GM13976 (cell line): ENCODE measurements around the gene FCN1.

Experiments
- DNase-seq: peaks from one replicate; pipeline ENCODE4 v3.0.0; 2012; ENCODE audit warnings: low spot score
- in situ Hi-C: fragments of 300-500 bp; cut with MboI; formaldehyde crosslinking; loops from one replicate; pipeline ENCODE4 v1.12.0; 2022; ENCODE audit warnings: low sequenced_read_pairs, mixed read lengths, inconsistent platforms; ENCODE audit not compliant: unreplicated experiment
- TF ChIP-seq, protein P1 (sequence below): IDR thresholded peaks from 2 replicates; pipeline ENCODE4 v1.5.1; 2012; ENCODE audit warnings: borderline replicate concordance, mild to moderate bottlenecking; ENCODE audit not compliant: insufficient read depth; ENCODE audit errors: extremely low read depth, missing control alignments, control extremely low read depth

Gene FCN1

DNA sequence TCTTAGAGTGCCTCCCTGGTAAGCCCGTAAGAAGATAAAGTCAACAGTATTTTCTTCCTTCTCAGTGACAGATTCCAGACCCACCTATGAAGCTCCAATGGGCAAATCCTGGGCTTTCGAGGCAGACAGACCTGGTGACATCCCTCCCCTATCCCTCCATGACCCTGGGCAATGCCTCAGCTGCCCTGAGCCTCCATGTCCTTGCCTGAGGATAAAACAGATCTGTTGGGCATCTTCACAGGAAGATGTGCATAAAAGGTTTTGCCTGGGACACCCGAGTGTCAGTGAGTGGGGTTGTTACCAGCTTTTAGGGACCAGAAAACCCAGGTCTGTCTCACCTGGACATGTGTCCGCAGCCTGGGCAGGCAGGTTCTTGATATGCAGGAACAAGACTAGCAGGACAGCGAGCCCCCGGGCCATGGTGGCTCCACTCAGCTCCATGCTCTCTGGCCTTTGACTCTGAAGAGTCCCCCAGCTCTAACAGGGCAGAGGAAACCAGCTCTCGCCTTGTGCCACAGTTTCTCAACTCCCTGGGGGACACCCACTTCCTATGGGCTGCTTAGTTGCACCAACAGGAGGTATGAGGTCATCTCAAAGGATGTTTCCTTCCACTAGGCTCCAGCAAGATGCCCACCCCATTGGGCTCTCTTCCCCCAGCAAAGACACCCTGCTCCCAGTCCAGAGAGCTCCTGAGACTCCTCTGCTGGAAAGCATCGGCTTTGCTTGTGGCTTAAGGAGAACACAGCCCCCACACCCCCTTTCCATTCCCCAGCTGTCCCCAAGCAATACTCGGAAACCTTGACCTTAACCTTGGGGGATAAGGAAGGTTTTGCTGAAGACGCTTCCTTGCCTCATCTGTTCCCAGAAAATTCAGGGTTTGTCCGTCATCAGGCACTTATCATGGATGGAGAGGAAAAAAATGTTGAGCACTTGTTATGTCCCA, at the start of gene FCN1:
Gene FCN1 (minus strand): TSS at position 482 of the 943 bp plus-strand sequence. CDS start 41 bp downstream, at position 441.
- TF ChIP-seq, protein P1, sequence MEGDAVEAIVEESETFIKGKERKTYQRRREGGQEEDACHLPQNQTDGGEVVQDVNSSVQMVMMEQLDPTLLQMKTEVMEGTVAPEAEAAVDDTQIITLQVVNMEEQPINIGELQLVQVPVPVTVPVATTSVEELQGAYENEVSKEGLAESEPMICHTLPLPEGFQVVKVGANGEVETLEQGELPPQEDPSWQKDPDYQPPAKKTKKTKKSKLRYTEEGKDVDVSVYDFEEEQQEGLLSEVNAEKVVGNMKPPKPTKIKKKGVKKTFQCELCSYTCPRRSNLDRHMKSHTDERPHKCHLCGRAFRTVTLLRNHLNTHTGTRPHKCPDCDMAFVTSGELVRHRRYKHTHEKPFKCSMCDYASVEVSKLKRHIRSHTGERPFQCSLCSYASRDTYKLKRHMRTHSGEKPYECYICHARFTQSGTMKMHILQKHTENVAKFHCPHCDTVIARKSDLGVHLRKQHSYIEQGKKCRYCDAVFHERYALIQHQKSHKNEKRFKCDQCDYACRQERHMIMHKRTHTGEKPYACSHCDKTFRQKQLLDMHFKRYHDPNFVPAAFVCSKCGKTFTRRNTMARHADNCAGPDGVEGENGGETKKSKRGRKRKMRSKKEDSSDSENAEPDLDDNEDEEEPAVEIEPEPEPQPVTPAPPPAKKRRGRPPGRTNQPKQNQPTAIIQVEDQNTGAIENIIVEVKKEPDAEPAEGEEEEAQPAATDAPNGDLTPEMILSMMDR = no peak
- in situ Hi-C loops = no loop called here
- DNase-seq = no peak

DNA sequence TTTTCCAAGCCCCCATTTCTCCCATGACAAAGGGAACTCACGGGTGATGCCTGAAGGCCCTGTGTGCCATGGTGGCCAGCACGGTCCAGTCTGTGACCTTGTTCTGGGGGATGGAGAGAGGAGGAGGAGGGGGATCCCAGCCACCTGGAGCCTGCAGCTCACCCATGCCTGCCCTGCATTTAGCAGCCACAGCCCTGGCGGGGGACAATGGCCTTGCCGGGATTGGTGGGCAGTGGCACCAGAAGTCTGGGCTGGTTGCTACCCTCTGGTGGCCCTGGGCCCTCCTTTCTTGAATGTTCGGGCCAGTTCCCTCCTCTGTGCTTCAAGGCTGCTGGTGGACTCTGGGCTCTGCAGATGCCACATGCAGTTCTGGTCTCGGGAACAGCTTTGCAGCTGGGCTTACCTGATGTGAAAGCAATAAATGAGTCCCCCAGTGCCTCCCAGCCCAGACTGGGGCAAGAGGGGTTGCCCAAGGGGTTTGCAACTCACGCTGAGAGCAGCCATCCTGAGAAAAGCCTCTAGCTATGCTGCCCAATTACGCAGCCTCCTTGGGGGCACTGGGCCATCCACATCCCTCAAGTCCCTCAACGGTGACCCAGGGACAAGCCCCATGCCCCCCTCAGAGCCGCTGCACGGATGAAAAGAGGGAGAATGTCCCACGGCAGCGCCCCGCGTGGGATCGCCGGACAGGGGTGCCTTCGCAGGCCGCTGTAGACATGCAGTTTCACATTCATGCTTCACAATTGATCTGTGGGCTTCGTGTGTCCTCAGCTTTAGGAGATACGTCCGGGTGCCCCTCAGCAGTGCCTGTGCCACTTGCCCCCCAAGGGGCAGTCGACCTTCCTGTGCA, 49.2 kb upstream of the FCN1 start:
- TF ChIP-seq, protein P1 = no peak
- in situ Hi-C loops = no loop called here
- DNase-seq = no peak

DNA sequence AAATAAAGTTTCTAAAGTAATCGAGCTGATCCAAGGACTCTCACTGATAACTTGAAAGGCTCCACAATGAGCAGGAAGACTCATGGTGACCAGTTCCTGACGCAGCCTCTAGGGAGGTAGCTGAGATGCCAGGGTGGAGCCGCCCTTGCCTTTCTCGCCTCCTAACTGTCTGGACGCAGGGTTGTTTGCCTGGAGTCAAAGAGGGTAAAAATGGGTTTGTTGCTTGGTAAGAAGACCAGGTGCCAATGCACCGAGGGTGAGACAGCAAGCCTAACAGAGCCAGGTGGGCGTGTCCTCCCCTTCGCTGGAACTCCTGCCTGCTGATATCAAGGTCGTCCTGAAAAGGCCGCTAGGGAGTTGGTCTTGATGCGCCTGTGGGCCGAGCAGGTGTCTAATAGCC, 48.6 kb upstream of the FCN1 start:
- TF ChIP-seq, protein P1 = no peak
- no peak for DNase-seq
- in situ Hi-C loops = no loop called here

DNA sequence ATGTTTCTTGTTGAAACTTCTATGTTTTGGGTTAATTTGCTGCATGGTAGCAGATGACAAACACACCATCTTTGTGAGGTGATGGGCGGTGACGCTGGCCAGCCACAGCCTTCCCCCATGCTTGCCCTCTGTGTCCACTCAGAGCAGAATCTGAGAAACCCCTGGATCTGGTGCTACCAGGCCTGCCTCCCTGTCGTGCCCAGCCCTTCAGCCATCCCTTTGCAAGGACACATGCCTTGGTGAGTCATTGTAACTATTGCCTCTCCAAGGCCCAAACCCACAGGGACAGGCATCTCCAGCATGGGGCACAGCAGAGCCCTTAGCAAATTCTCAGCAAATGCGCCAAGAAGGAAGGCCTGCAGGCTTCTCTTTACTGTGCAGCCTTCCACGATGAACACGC, 48.1 kb upstream of the FCN1 start:
- in situ Hi-C loops = no loop called here
- TF ChIP-seq, protein P1 = no peak
- DNase-seq = no peak

DNA sequence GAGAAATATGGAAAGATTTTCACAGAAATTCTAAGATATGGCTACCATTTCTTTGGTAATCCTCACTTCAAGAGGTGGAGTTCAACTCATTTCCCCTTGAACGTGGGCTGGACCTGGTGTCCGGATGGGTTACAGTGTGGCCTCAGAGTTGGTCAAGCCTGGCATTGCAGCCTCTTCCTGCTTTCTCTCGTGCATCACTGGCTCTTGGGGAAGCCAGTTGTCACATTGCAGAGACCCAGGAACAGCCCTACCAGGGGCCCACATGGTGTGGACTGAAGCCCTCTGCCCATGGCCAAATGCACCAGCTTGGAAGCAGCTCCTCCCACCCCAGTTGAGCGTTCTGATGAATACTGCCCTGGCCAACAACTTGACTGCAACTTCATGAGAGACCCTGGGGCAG, 47.7 kb upstream of the FCN1 start:
- no peak for DNase-seq
- TF ChIP-seq, protein P1 = no peak
- in situ Hi-C loops = no loop called here

DNA sequence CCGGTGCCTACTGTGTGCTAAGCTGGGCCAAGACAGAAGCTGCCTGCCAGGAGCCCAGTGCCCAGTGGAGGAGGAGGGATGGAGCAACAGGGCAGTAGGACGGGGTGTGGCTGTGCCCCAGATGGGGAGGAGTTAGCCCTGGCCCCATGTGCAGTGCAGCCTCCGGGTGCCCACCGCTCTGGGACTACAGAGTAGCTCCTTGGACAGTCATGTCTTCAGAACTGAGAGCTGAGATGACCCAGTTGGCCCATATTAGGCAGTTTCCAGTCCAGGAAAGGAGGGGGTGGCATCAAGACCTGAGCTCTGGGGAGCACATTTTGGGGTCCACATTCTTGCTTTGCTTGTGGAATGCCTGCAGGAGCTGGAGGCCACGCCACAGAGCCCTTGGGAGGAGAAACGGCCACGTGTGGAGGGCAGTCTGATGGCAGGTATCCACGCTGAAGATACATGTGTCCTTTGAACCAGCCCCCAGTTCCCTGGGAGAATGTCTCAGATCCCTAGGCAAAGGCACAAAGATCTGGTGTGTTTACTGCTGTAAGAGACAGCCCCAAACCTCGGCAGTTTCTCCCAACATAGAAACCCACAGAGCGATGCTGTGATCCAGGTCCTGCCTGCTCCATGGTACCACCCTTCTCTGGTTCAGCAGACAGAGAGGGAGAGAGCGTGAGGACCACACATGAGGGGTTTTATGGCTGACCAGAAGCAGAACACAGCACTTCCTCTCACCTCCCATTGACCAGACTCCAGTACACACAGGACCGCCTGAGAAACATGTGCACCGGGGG, 46.8 kb upstream of the FCN1 start:
- in situ Hi-C loops = no loop called here
- DNase-seq = no peak
- TF ChIP-seq, protein P1 = no peak
